Mucosa of descending colon (tissue), 3 donors: Measurements from ENCODE around the gene CYP1A1. TPM values are rescaled to one million over a fixed set of nuclear protein-coding genes. Genes with fewer than 3 reads are reported as not detected.

Source experiments
- ATAC-seq: fragments of 200-7000 bp; cut with Tn5 transposase; one replicate; pipeline ENCODE4 v1.9.1; 2020; ENCODE audit warnings: mild to moderate bottlenecking, moderate library complexity
- DNase-seq, 3 donors: peaks; one replicate each; pipeline ENCODE4 v3.0.0-alpha.2; 2020
- H3K36me3 ChIP-seq: fragments of 200-600 bp; one replicate; pipeline ENCODE4 v1.8.0; 2021; ENCODE audit warnings: low read depth, mild to moderate bottlenecking
- H3K4me1 ChIP-seq: fragments of 200-600 bp; one replicate; pipeline ENCODE4 v1.8.0; 2021; ENCODE audit warnings: low read depth, mild to moderate bottlenecking
- H3K4me3 ChIP-seq: fragments of 200-600 bp; one replicate; pipeline ENCODE4 v1.8.0; 2021; ENCODE audit warnings: mild to moderate bottlenecking
- H3K9me3 ChIP-seq: fragments of 200-600 bp; one replicate; pipeline ENCODE4 v1.8.0; 2021; ENCODE audit warnings: mild to moderate bottlenecking
- intact Hi-C, 2 donors: fragments of 100-400 bp; cut with DNase I in 1 of 2; cut with micrococcal nuclease in 1 of 2; formaldehyde crosslinking; loops; one replicate each; pipeline versions ENCODE4 v1.11.0 to v1.11.1; 2022; cut with DNase I, micrococcal nuclease
- total RNA-seq, 3 donors: library from RNA; stranded (reverse); fragmentation: NEBNext Ultra II Directional in 2 of 3; extraction: Animal tissue kit (Norgen Biotek cat#: 25700) in 2 of 3; gene quantifications; one replicate each; pipeline versions ENCODE4 v1.2.1 to v1.2.4, GENCODE V29; 2021 to 2023
- TF ChIP-seq, protein P1 (sequence below): fragments of 200-600 bp; IDR thresholded peaks from one replicate; pipeline ENCODE4 v1.8.0; 2022; ENCODE audit warnings: antibody characterized with exemption, mild to moderate bottlenecking
- donor health status: DM: no; HTN: no; CAD: no; lungs with moderate emphysema.
- donor health status: DM: no; HTN: no; CAD: no.
- donor health status: DM: no; HTN: yes; CAD: no.

Gene CYP1A1
- total RNA-seq, 3 donors from 2014 or later: 0.13 to 0.27 TPM; not detected in 1

DNA sequence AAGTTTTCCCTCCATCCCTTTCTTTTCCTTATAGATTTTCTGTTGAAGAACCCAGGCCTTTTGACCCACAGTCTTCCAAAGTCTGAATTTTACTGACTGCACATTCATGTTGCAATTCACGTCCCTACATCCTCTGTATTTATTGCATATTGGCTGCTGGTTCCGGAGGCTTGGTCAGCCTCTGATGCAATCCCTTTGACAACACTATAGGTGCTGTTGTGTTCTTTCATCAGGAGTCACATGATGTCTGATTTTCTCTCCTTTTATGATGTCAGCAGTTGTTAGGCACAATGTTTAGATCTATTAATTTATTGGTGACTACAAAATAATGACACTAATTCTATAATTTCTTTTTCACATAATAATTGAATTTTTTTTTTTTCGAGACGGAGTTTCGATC, 8.7 kb downstream of the CYP1A1 start:
- ATAC-seq (no peak), DNase-seq (no peak)
- Histone ChIP-seq H3K4me1 (no peaks in the 10 kb centered on the region), H3K9me3 (no peaks in the 10 kb centered on the region), H3K36me3 (no peaks in the 10 kb centered on the region), H3K4me3 (no peak overlapping the region)
- TF ChIP-seq, protein P1, sequence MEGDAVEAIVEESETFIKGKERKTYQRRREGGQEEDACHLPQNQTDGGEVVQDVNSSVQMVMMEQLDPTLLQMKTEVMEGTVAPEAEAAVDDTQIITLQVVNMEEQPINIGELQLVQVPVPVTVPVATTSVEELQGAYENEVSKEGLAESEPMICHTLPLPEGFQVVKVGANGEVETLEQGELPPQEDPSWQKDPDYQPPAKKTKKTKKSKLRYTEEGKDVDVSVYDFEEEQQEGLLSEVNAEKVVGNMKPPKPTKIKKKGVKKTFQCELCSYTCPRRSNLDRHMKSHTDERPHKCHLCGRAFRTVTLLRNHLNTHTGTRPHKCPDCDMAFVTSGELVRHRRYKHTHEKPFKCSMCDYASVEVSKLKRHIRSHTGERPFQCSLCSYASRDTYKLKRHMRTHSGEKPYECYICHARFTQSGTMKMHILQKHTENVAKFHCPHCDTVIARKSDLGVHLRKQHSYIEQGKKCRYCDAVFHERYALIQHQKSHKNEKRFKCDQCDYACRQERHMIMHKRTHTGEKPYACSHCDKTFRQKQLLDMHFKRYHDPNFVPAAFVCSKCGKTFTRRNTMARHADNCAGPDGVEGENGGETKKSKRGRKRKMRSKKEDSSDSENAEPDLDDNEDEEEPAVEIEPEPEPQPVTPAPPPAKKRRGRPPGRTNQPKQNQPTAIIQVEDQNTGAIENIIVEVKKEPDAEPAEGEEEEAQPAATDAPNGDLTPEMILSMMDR: no peak
- intact Hi-C loops: no loop called here

DNA sequence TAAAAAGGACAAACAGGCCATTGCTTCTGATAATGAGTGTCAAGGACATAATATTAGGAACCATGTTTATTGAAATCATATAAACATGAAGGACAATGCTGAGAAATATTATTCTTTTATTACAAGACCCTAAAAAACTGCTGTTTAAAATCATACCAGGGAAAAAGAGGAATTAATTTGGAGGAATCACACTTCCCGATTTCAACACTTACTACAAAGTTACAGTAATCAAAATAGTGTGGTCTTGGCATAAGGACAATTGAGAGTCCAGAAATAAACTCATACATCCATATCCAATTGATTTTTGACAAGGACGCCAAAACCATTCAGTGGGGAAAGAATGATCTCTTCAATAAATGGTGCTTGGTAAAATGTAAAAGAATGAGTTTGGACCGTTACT, 13.0 kb downstream of the CYP1A1 start:
- intact Hi-C loops: no loop called here
- Histone ChIP-seq H3K4me1 (no peaks in the 10 kb centered on the region), H3K36me3 (no peaks in the 10 kb centered on the region), H3K9me3 (no peaks in the 10 kb centered on the region), H3K4me3 (no peak overlapping the region)
- ATAC-seq: no peak
- TF ChIP-seq, protein P1: no peak
- no peak for DNase-seq

DNA sequence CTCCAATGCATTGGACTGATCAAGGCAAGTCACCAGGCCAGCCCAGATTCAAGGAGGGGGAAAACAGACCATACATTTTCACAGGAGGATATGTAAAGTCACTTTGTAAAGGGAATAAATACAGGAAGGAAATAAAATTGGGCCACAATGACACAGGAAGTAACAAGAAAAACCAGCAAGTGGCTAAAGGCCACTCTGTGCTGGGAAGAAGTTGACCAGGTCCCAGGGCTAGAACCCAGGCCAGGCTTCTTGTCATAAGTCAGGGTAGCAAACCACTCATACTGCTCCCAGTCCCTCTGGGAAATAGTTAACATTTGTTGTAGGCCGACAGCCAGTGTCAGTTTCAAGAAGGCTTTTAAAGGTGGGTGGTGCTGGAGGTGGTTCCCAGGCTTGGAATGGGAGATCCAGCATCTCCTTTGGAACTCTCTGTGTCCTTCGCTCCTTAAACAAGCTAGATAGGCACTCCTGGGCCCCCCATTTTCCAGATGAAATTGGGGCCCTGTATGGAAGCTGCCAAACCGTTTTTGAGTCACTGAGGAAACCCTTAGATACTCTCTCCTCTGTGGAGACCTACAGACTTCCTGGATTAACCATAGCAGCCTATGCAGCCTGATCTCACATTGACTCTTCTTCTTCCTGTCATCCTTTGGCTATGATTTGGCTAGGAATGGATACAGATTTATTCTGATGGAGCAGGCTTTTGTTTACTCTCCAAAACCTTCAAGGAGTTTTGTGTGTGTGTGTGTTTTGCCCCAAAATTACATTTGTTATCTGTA, 14.8 kb downstream of the CYP1A1 start:
- ATAC-seq (no peak), DNase-seq (no peak)
- no peaks in the 10 kb centered on the region for H3K9me3 ChIP-seq
- H3K4me1 ChIP-seq: no peaks in the 10 kb centered on the region
- H3K4me3 ChIP-seq: no peak overlapping the region
- TF ChIP-seq, protein P1: no peak
- H3K36me3 ChIP-seq: no peaks in the 10 kb centered on the region
- intact Hi-C loops: no loop called here

DNA sequence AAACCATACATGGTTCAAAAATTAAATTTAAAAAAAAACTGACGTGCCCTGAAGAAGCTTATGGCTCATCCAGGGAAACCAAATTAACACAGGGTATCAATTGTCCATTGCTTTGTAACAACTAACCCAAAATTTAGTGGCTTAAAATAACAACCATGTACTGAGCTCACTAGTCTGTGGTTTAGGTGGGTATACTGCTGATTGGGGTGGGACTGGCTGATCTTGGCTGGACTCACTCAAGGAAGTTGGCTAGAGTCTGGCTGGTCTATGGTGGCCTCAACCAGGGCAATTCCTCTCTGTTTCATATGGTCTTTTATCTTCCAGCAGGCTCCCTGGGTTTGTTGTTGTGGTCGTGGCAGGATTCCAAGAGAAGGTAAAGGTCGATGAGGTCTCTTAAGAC, 15.4 kb downstream of the CYP1A1 start:
- H3K4me3 ChIP-seq: no peak overlapping the region
- TF ChIP-seq, protein P1: no peak
- DNase-seq (no peak), ATAC-seq (no peak)
- H3K9me3 ChIP-seq: no peaks in the 10 kb centered on the region
- H3K4me1 ChIP-seq: no peaks in the 10 kb centered on the region
- intact Hi-C loops: no loop called here
- no peaks in the 10 kb centered on the region for H3K36me3 ChIP-seq

DNA sequence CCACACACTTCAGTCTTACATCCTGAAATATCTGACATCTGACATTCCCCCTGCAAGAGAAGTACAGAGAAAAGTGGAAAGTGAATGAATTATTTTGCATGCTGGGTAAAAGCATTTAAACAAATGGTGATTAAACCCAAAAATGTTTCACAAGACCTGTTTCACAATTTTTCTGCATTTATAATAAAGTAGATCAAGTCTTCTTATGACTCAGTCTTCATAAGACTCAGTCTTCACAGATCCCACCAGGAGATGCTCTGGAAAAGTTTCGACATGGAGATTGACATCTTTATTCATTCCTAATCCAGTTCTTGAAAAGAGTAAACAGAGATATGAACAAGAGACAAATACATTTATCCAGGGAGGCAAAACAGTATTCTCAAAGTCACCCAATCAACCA, 16.3 kb downstream of the CYP1A1 start:
- no peaks in the 10 kb centered on the region for H3K4me1 ChIP-seq
- no peaks in the 10 kb centered on the region for H3K9me3 ChIP-seq
- H3K36me3 ChIP-seq: no peaks in the 10 kb centered on the region
- TF ChIP-seq, protein P1: no peak
- no peak for ATAC-seq
- no peak for DNase-seq
- intact Hi-C loops: no loop called here
- no peak overlapping the region for H3K4me3 ChIP-seq
